HepG2 (cell line): Measurements from ENCODE around the gene CACNG5. TPM values are rescaled to one million over a fixed set of nuclear protein-coding genes. Genes with fewer than 3 reads are reported as not detected.

ENCODE experiments used
- GPN1 ChIP-seq: sonication (generic); formaldehyde crosslinking; IDR thresholded peaks from 2 replicates; pipeline ENCODE4 v1.5.1; 2020; ENCODE audit warnings: missing genetic modification reagents, borderline replicate concordance
- MTF2 ChIP-seq: sonication (generic); formaldehyde crosslinking; IDR thresholded peaks from 2 replicates; pipeline ENCODE4 v1.5.0; 2020; ENCODE audit warnings: missing genetic modification reagents, borderline replicate concordance
- SALL1 ChIP-seq: sonication (generic); formaldehyde crosslinking; IDR thresholded peaks from 2 replicates; pipeline ENCODE4 v1.8.0; 2022; ENCODE audit warnings: mild to moderate bottlenecking, missing genetic modification reagents
- TOE1 ChIP-seq: sonication (generic); formaldehyde crosslinking; IDR thresholded peaks from 2 replicates; pipeline ENCODE4 v1.4.0; 2020; ENCODE audit warnings: mild to moderate bottlenecking, missing genetic modification reagents
- ZNF839 ChIP-seq: sonication (generic); formaldehyde crosslinking; IDR thresholded peaks from 2 replicates; pipeline ENCODE4 v1.4.0; 2020; ENCODE audit warnings: missing genetic modification reagents, mild to moderate bottlenecking, borderline replicate concordance
- polyA plus RNA-seq, 8 experiments: library from polyadenylated mRNA; depleted of rRNA in 3 of 8; stranded (reverse) in 7 of 8; unstranded in 1 of 8; fragments of >200 nt; fragmentation: Illumina TruSeq in 4 of 8; extraction: Trizol in 4 of 8; gene quantifications; 2 replicates each; pipeline versions ENCODE4 v1.2.1 to v1.2.3, GENCODE V29; 2011 to 2016; ENCODE audit warnings: low read depth in 4 of 8, missing spikeins in 1 of 8, mixed read lengths in 1 of 8; ENCODE audit not compliant: insufficient read depth in 1 of 8
- total RNA-seq, 5 experiments: library from RNA; depleted of rRNA; stranded (reverse); fragments of >200 nt; fragmentation: Illumina TruSeq; extraction: Trizol; gene quantifications; 2 replicates each; pipeline ENCODE4 v1.2.3, GENCODE V29; 2016; ENCODE audit warnings: low read depth in 1 of 5
- TF ChIP-seq, protein P1 (sequence below): sonication (generic); formaldehyde crosslinking; IDR thresholded peaks from 2 replicates; pipeline ENCODE4 v1.4.0; 2020; ENCODE audit warnings: missing genetic modification reagents, borderline replicate concordance
- TF ChIP-seq, protein P2 (sequence below): sonication (generic); formaldehyde crosslinking; IDR thresholded peaks from 2 replicates; pipeline ENCODE4 v1.4.0; 2020; ENCODE audit warnings: missing genetic modification reagents
- TF ChIP-seq, protein P3 (sequence below): sonication (generic); formaldehyde crosslinking; IDR thresholded peaks from 2 replicates; pipeline ENCODE4 v1.4.0; 2020; ENCODE audit warnings: missing genetic modification reagents, low read depth, mild to moderate bottlenecking, borderline replicate concordance
- TF ChIP-seq, protein P4 (sequence below): sonication (generic); formaldehyde crosslinking; IDR thresholded peaks from 2 replicates; pipeline ENCODE4 v1.4.0; 2020; ENCODE audit warnings: missing genetic modification reagents, borderline replicate concordance
- TF ChIP-seq, protein P5 (sequence below): sonication (generic); formaldehyde crosslinking; IDR thresholded peaks from 2 replicates; pipeline ENCODE4 v1.4.0; 2020; ENCODE audit warnings: mild to moderate bottlenecking, missing genetic modification reagents

CACNG5 gene
- total and polyA plus RNA-seq, 2 of the 13 experiments (the other 11 are each of a cell fraction or from before 2014, with no cell fraction given): not detected

DNA sequence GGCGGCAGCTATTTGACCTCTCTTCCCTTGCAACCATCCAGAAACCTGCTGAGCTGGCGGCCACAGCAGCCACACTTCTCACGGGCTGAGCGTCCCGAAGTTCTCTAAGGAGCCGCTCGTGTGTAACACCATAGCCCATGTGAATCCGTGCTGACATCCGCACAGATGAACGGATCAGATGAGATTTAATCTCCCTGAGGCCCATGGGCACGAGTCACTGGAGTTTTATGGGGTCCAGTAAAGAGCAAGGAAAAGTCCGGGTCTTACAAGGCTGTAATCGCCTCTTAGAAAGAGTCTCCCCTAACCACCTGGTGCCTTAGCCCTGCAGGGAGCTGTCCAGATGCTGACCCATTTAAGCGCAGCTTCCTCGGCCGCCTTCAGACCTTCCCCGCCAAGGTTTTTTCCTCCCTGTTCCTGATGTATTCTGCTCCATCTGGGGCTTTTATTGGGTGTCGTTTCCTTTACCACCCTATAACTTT lies 5.5 kb upstream of the CACNG5 start (continued):
- TF ChIP-seq SALL1 (CRISPR knock-in tag) (peak; percentile 58; the same call in 1 of the 2 replicates), ZNF839 (CRISPR knock-in tag) (no peak), TOE1 (no peak), MTF2 (no peak), GPN1 (CRISPR knock-in tag) (no peak)
- TF ChIP-seq, protein P1, sequence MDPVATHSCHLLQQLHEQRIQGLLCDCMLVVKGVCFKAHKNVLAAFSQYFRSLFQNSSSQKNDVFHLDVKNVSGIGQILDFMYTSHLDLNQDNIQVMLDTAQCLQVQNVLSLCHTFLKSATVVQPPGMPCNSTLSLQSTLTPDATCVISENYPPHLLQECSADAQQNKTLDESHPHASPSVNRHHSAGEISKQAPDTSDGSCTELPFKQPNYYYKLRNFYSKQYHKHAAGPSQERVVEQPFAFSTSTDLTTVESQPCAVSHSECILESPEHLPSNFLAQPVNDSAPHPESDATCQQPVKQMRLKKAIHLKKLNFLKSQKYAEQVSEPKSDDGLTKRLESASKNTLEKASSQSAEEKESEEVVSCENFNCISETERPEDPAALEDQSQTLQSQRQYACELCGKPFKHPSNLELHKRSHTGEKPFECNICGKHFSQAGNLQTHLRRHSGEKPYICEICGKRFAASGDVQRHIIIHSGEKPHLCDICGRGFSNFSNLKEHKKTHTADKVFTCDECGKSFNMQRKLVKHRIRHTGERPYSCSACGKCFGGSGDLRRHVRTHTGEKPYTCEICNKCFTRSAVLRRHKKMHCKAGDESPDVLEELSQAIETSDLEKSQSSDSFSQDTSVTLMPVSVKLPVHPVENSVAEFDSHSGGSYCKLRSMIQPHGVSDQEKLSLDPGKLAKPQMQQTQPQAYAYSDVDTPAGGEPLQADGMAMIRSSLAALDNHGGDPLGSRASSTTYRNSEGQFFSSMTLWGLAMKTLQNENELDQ (CRISPR knock-in tag): no peak
- TF ChIP-seq, protein P2, sequence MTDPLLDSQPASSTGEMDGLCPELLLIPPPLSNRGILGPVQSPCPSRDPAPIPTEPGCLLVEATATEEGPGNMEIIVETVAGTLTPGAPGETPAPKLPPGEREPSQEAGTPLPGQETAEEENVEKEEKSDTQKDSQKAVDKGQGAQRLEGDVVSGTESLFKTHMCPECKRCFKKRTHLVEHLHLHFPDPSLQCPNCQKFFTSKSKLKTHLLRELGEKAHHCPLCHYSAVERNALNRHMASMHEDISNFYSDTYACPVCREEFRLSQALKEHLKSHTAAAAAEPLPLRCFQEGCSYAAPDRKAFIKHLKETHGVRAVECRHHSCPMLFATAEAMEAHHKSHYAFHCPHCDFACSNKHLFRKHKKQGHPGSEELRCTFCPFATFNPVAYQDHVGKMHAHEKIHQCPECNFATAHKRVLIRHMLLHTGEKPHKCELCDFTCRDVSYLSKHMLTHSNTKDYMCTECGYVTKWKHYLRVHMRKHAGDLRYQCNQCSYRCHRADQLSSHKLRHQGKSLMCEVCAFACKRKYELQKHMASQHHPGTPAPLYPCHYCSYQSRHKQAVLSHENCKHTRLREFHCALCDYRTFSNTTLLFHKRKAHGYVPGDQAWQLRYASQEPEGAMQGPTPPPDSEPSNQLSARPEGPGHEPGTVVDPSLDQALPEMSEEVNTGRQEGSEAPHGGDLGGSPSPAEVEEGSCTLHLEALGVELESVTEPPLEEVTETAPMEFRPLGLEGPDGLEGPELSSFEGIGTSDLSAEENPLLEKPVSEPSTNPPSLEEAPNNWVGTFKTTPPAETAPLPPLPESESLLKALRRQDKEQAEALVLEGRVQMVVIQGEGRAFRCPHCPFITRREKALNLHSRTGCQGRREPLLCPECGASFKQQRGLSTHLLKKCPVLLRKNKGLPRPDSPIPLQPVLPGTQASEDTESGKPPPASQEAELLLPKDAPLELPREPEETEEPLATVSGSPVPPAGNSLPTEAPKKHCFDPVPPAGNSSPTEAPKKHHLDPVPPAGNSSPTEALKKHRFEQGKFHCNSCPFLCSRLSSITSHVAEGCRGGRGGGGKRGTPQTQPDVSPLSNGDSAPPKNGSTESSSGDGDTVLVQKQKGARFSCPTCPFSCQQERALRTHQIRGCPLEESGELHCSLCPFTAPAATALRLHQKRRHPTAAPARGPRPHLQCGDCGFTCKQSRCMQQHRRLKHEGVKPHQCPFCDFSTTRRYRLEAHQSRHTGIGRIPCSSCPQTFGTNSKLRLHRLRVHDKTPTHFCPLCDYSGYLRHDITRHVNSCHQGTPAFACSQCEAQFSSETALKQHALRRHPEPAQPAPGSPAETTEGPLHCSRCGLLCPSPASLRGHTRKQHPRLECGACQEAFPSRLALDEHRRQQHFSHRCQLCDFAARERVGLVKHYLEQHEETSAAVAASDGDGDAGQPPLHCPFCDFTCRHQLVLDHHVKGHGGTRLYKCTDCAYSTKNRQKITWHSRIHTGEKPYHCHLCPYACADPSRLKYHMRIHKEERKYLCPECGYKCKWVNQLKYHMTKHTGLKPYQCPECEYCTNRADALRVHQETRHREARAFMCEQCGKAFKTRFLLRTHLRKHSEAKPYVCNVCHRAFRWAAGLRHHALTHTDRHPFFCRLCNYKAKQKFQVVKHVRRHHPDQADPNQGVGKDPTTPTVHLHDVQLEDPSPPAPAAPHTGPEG (CRISPR knock-in tag): no peak
- TF ChIP-seq, protein P3, sequence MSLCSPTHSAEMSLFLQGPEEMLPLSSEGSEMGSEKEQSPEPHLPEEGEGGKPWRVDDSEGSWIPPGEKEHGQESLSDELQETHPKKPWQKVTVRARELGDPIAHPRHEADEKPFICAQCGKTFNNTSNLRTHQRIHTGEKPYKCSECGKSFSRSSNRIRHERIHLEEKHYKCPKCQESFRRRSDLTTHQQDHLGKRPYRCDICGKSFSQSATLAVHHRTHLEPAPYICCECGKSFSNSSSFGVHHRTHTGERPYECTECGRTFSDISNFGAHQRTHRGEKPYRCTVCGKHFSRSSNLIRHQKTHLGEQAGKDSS (CRISPR knock-in tag): no peak
- TF ChIP-seq, protein P4, sequence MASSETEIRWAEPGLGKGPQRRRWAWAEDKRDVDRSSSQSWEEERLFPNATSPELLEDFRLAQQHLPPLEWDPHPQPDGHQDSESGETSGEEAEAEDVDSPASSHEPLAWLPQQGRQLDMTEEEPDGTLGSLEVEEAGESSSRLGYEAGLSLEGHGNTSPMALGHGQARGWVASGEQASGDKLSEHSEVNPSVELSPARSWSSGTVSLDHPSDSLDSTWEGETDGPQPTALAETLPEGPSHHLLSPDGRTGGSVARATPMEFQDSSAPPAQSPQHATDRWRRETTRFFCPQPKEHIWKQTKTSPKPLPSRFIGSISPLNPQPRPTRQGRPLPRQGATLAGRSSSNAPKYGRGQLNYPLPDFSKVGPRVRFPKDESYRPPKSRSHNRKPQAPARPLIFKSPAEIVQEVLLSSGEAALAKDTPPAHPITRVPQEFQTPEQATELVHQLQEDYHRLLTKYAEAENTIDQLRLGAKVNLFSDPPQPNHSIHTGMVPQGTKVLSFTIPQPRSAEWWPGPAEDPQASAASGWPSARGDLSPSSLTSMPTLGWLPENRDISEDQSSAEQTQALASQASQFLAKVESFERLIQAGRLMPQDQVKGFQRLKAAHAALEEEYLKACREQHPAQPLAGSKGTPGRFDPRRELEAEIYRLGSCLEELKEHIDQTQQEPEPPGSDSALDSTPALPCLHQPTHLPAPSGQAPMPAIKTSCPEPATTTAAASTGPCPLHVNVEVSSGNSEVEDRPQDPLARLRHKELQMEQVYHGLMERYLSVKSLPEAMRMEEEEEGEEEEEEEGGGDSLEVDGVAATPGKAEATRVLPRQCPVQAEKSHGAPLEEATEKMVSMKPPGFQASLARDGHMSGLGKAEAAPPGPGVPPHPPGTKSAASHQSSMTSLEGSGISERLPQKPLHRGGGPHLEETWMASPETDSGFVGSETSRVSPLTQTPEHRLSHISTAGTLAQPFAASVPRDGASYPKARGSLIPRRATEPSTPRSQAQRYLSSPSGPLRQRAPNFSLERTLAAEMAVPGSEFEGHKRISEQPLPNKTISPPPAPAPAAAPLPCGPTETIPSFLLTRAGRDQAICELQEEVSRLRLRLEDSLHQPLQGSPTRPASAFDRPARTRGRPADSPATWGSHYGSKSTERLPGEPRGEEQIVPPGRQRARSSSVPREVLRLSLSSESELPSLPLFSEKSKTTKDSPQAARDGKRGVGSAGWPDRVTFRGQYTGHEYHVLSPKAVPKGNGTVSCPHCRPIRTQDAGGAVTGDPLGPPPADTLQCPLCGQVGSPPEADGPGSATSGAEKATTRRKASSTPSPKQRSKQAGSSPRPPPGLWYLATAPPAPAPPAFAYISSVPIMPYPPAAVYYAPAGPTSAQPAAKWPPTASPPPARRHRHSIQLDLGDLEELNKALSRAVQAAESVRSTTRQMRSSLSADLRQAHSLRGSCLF (CRISPR knock-in tag): no peak
- TF ChIP-seq, protein P5, sequence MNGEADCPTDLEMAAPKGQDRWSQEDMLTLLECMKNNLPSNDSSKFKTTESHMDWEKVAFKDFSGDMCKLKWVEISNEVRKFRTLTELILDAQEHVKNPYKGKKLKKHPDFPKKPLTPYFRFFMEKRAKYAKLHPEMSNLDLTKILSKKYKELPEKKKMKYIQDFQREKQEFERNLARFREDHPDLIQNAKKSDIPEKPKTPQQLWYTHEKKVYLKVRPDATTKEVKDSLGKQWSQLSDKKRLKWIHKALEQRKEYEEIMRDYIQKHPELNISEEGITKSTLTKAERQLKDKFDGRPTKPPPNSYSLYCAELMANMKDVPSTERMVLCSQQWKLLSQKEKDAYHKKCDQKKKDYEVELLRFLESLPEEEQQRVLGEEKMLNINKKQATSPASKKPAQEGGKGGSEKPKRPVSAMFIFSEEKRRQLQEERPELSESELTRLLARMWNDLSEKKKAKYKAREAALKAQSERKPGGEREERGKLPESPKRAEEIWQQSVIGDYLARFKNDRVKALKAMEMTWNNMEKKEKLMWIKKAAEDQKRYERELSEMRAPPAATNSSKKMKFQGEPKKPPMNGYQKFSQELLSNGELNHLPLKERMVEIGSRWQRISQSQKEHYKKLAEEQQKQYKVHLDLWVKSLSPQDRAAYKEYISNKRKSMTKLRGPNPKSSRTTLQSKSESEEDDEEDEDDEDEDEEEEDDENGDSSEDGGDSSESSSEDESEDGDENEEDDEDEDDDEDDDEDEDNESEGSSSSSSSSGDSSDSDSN (CRISPR knock-in tag): no peak
